ENCODE data around the gene OR5D14. TPM values are rescaled to one million over a fixed set of nuclear protein-coding genes. Genes with fewer than 3 reads are reported as not detected.

Gene OR5D14
- not detected for total RNA-seq

- DNase-seq, result no peak
These were observed at the start of gene OR5D14 for GRCh38 chr11:55795256-55795655. OR5D14 (plus strand) TSS chr11:55795556; CDS start chr11:55795556, 0 bp downstream.

GRCh38 chr11:55773138-55773537 is 22.2 kb upstream of the OR5D14 start, which contains the start of gene OR5D13:
OR5D13 (plus strand) TSS chr11:55773438; CDS start chr11:55773438, 0 bp downstream.
- DNase-seq, result no peak

GRCh38 chr11:55791606-55792005 is 3.8 kb upstream of the OR5D14 start:
- no peak for DNase-seq

DNA sequence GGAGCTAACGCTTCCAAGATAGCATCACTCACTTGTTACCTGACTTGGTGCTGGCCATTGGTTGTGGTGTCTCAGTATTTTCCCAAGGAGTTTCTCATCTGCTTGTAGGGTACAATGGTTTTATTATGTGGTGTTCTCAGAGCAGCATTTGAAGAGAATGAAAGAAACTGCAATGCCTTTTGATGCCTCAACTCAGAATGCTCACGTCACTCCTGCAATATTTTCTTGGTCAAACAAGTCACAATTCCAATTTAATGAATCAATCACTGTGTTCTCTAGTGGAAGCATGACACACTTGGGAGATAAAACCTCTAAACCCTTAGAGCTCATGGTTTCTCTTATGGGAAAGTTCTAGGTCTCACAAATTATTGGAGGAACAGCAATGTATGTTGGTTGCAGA is 2.0 kb upstream of the OR5D14 start:
- no peak for DNase-seq

DNA sequence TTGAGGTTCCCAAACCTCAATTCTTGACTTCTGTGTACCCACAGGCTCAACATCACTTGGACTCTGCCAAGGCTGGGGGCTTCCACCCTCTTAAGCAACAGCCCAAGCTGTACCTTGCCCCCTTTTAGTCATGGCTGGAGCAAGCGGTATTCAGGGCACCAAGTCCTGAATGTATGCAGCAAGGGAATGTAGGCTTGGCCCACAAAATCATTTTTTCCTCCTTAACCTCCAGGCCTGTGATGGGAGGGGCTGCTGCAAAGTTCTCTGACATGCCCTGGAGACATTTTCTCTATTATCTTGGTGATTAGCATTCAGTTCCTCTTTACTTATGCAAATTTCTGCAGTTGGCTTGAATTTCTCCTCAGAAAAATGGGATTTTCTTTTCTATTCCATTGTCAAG is 10.9 kb downstream of the OR5D14 start:
- DNase-seq, result no peak

DNA sequence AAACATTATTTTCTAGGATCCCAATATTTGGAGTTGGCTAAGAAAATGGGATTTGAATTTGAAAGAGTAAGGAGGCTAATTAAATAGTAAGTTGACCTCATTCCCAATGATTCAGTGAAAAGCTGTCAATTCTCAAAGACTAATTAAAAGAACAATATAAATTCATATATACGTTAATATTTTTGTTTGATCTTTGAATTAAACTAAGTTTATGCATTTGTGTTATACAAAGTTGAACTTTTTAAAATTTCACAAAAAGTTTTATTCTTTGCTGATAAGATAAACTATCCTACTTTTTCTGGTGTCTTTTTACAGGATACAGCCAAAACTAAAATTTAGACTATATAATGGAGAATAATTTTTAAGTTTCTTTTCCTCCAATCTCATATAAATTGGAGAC is 15.7 kb downstream of the OR5D14 start, which contains the start of gene OR5L1:
TSS of gene OR5L1 (plus strand) at position 301 of the 400 bp plus-strand sequence. CDS start 100 bp downstream, outside the sequence.
- DNase-seq, result no peak

GRCh38 chr11:55819330-55819729 is 24.0 kb downstream of the OR5D14 start, which contains the start of gene OR5D18:
OR5D18 (plus strand) TSS chr11:55819630; CDS start chr11:55819630, 0 bp downstream.
- DNase-seq, result no peak

- DNase-seq, result no peak
These were observed 31.6 kb downstream of the OR5D14 start, which contains the start of gene OR5L2 for GRCh38 chr11:55826919-55827318. OR5L2 (plus strand) TSS chr11:55827219; CDS start chr11:55827219, 0 bp downstream.

- no peak for DNase-seq
These were observed 43.1 kb downstream of the OR5D14 start, which contains the start of gene OR5D16 for GRCh38 chr11:55838452-55838851. OR5D16 (plus strand) TSS chr11:55838752; CDS start chr11:55838752, 0 bp downstream.

Other genes with a start within 250 kb of the OR5D14 start
- not detected for gene OR4C15, start 241.1 kb upstream of the OR5D14 start, total RNA-seq
- gene OR4C16, start 223.4 kb upstream of the OR5D14 start, total RNA-seq, result not detected
- not detected for gene OR4C11, start 187.9 kb upstream of the OR5D14 start, total RNA-seq
- not detected for gene OR4P4, start 160.4 kb upstream of the OR5D14 start, total RNA-seq
- gene OR4S2, start 147.2 kb upstream of the OR5D14 start, total RNA-seq, result not detected
- gene OR4C6, start 133.4 kb upstream of the OR5D14 start, total RNA-seq, result not detected
- not detected for gene OR5D13, start 22.1 kb upstream of the OR5D14 start, total RNA-seq
- gene OR5L1, start 15.8 kb downstream of the OR5D14 start, total RNA-seq, result not detected
- not detected for gene OR5D18, start 24.1 kb downstream of the OR5D14 start, total RNA-seq
- gene OR5L2, start 31.7 kb downstream of the OR5D14 start, total RNA-seq, result not detected
- not detected for gene OR5D16, start 43.2 kb downstream of the OR5D14 start, total RNA-seq
- not detected for gene TRIM51, start 87.7 kb downstream of the OR5D14 start, total RNA-seq
- gene OR5W2, start 119.0 kb downstream of the OR5D14 start, total RNA-seq, result not detected
- gene OR5I1, start 140.8 kb downstream of the OR5D14 start, total RNA-seq, result not detected
- not detected for gene OR10AG1, start 174.4 kb downstream of the OR5D14 start, total RNA-seq
- gene OR5F1, start 199.1 kb downstream of the OR5D14 start, total RNA-seq, result not detected
- not detected for gene OR5AS1, start 232.1 kb downstream of the OR5D14 start, total RNA-seq

Measured in tongue (tissue), 2 donors.